GM18951 (cell line): ENCODE data around the gene MARCHF3.

Source experiments
- POLR2A ChIP-seq: IDR thresholded peaks from 4 replicates; pipeline ENCODE4 v1.6.1; 2011; ENCODE audit warnings: mild to moderate bottlenecking; ENCODE audit not compliant: insufficient read length, insufficient read depth; ENCODE audit errors: extremely low read depth
- in situ Hi-C: fragments of 300-500 bp; cut with MboI; formaldehyde crosslinking; loops from one replicate; pipeline ENCODE4 v1.12.0; 2022; ENCODE audit warnings: low sequenced_read_pairs, mixed read lengths, inconsistent platforms; ENCODE audit not compliant: unreplicated experiment

The MARCHF3 gene

GRCh38 chr5:126937771-126938170 is 92.6 kb downstream of the MARCHF3 start:
- in situ Hi-C loops: no loop called here
- TF ChIP-seq POLR2A: no peak

- TF ChIP-seq POLR2A: no peak
- in situ Hi-C loops: no loop called here
Observed at GRCh38 chr5:126936775-126937418, 93.5 kb downstream of the MARCHF3 start.

- in situ Hi-C loops: no loop called here
- TF ChIP-seq POLR2A: no peak
Observed at GRCh38 chr5:126931963-126932660, 98.2 kb downstream of the MARCHF3 start.

- TF ChIP-seq POLR2A: no peak
- in situ Hi-C loops: no loop called here
Observed at GRCh38 chr5:126928041-126928440, 102.3 kb downstream of the MARCHF3 start.

GRCh38 chr5:126927429-126927828 is 102.9 kb downstream of the MARCHF3 start:
- TF ChIP-seq POLR2A: no peak
- in situ Hi-C loops: no loop called here

DNA sequence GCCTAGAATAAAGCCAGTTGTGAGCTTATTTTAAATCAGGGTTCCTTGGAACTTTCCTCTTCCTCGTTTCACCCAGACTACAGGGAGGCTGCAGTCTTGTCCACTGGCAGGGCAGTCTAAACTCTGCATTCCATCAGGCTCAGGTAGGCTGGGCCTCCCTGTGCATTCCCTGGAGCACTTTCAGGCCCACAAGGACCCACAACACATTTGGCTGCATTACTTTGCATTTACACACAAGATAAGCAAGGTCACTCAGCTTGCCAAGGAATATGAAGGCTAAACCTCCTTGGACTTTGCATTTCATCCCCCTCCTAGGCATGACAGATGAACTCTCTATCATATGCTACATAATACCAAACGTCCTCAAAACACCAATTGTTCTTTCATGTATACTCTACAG is 104.2 kb downstream of the MARCHF3 start:
- in situ Hi-C loops: no loop called here
- TF ChIP-seq POLR2A: no peak

DNA sequence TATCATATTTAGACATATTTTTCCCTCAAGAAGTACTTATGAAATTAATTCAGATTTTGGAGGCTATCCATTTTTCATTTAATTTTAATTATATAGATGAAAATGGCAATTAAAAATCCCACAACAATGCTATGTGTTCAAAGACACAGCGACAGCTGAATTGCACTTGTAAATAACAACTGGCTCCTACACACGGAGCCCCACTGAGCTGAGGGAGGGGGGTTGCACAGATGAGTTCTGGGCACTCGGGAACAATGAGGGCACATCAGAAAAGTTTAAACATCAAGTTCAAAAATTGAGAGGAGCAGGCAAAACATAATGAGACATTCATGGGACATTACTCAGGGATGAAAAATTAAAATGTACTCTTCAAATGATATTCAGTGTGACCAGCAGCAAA is 104.9 kb downstream of the MARCHF3 start:
- in situ Hi-C loops: no loop called here
- TF ChIP-seq POLR2A: no peak

DNA sequence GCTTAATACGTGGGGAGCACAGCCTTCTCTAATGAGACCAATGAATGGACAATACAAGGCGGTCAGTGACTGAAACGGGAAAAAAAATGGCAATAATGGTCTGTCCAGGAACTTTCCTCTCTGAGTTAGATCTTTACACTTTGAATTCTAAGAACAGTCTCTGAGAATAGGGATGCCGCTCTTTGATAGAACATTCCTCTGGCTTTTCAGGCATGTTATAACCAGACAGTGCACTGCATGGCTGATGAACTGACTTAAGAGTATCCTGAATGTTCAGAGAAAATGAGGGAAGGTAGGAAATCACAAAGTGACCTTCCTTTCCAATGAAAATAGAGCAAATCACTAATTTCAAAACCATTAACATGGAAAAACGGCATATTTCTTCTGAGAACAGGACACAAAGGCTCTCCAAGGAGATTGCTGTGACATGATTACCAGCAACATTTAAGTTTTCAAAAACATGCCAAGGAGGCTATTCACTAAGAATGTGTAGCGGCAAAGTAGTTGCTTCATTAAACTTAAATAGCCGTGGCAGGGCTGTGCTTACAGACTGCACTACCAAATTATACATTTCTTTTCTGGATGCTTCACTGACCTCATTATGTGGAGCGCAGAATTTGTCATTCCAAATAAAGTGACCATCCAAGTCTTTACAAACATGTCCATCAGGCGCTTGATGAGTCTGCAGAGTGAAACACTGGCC is 105.9 kb downstream of the MARCHF3 start:
- TF ChIP-seq POLR2A: no peak
- in situ Hi-C loops: no loop called here

GRCh38 chr5:126921241-126922091 is 108.9 kb downstream of the MARCHF3 start:
- no peak for TF ChIP-seq POLR2A
- in situ Hi-C loops: no loop called here

DNA sequence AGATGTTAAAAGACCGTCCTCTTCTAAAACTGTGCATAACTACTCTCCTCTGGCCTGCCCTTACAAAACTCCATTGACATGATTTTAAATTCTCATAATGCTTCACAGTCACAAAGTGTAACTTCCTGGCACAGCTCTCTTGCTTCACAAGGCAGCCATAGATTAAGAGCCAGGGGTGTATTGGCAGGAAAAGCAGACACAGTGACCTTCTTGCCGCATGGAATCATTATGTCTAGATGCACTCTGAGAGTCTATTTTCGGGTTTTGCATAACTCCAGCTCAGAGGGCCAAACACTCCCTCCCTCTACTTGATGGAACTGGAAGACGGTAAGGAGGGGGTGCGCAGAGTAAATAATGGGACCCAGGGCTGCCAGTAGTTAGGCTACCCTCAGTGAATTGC is 110.1 kb downstream of the MARCHF3 start:
- TF ChIP-seq POLR2A: no peak
- in situ Hi-C loops: no loop called here

DNA sequence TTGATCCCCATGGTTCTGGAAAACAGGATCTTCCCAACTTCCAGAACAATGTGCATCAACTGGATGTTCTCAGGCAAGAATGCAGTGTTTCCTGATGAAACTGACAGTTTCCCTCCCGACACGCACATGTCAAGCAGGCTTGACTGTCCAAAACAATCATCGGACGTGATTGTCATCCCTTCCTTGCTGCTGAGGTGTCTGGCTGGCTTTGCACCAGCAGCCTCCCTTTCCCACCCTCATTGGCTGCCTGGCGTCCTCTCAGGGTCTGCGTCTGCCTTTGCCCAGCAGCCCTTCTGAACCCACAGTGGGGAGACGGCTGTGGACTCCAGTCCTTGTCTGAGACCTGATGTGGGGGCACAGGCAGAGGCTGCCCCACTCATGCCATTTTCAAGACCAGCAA is 110.8 kb downstream of the MARCHF3 start:
- TF ChIP-seq POLR2A: no peak
- in situ Hi-C loops: no loop called here

DNA sequence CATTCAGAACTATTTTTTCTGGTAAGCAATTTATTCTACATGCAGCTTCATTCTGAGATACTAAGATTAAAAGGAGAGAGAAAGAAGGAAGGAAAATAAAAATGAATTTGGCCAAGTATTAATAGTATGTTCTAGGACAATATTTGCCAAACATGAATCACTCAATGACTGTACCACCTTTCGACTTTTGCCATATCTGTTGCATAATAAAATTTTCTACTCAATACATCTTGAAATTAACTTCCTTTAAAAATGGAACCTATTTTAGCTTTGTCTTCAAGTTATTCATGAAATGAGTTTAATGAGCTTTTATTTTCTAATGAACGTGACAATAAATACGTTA is 111.8 kb downstream of the MARCHF3 start:
- in situ Hi-C loops: no loop called here
- no peak for TF ChIP-seq POLR2A
